HG03442 (cell line): ENCODE measurements around the gene KCNJ18.
"Not testable (repeated sequence)": the region's sequence is repeated elsewhere in the genome, so short reads cannot be mapped to it uniquely, and the experiment has no call there.

Experiments
- ATAC-seq: cut with Tn5 transposase; IDR thresholded peaks from one replicate; pipeline ENCODE4 v1.9.1; 2021; ENCODE audit warnings: mild to moderate bottlenecking, moderate library complexity; ENCODE audit not compliant: unreplicated experiment

KCNJ18 gene

GRCh38 chr17:21670361-21671155 is 21.8 kb upstream of the KCNJ18 start:
- ATAC-seq = not testable (repeated sequence)

GRCh38 chr17:21671437-21671836 is 20.9 kb upstream of the KCNJ18 start:
- ATAC-seq = not testable (repeated sequence)

GRCh38 chr17:21671871-21672270 is 20.5 kb upstream of the KCNJ18 start:
- ATAC-seq = not testable (repeated sequence)

GRCh38 chr17:21673451-21674241 is 18.7 kb upstream of the KCNJ18 start:
- not testable (repeated sequence) for ATAC-seq

- ATAC-seq = no peak
Observed at GRCh38 chr17:21674242-21674731, 18.0 kb upstream of the KCNJ18 start.

- not testable (repeated sequence) for ATAC-seq
Observed at GRCh38 chr17:21674891-21675738, 17.2 kb upstream of the KCNJ18 start.

- ATAC-seq = not testable (repeated sequence)
Observed at GRCh38 chr17:21675739-21676130, 16.6 kb upstream of the KCNJ18 start.

- ATAC-seq = no peak
Observed at GRCh38 chr17:21676281-21677111, 15.8 kb upstream of the KCNJ18 start.

GRCh38 chr17:21677126-21677910 is 15.0 kb upstream of the KCNJ18 start:
- ATAC-seq = no peak

- no peak for ATAC-seq
Observed at GRCh38 chr17:21677911-21678310, 14.4 kb upstream of the KCNJ18 start.

- no peak for ATAC-seq
Observed at GRCh38 chr17:21678393-21679081, 13.8 kb upstream of the KCNJ18 start.

GRCh38 chr17:21679256-21680146 is 12.8 kb upstream of the KCNJ18 start:
- no peak for ATAC-seq

- no peak for ATAC-seq
Observed at GRCh38 chr17:21680366-21680765, 12.0 kb upstream of the KCNJ18 start.

- not testable (repeated sequence) for ATAC-seq
Observed at GRCh38 chr17:21680850-21681351, 11.4 kb upstream of the KCNJ18 start.

GRCh38 chr17:21681576-21681975 is 10.7 kb upstream of the KCNJ18 start:
- not testable (repeated sequence) for ATAC-seq

GRCh38 chr17:21682130-21682529 is 10.2 kb upstream of the KCNJ18 start:
- not testable (repeated sequence) for ATAC-seq

- not testable (repeated sequence) for ATAC-seq
Observed at GRCh38 chr17:21683142-21683712, 9.1 kb upstream of the KCNJ18 start.
